ENCODE results near the gene COL6A1. TPM values are rescaled to one million over a fixed set of nuclear protein-coding genes. Genes with fewer than 3 reads are reported as not detected.

The COL6A1 gene
- total and polyA plus RNA-seq, 4 experiments from 2014 or later, result 0.87 to 6.0 (median 5.2) TPM; not detected in 1

DNA sequence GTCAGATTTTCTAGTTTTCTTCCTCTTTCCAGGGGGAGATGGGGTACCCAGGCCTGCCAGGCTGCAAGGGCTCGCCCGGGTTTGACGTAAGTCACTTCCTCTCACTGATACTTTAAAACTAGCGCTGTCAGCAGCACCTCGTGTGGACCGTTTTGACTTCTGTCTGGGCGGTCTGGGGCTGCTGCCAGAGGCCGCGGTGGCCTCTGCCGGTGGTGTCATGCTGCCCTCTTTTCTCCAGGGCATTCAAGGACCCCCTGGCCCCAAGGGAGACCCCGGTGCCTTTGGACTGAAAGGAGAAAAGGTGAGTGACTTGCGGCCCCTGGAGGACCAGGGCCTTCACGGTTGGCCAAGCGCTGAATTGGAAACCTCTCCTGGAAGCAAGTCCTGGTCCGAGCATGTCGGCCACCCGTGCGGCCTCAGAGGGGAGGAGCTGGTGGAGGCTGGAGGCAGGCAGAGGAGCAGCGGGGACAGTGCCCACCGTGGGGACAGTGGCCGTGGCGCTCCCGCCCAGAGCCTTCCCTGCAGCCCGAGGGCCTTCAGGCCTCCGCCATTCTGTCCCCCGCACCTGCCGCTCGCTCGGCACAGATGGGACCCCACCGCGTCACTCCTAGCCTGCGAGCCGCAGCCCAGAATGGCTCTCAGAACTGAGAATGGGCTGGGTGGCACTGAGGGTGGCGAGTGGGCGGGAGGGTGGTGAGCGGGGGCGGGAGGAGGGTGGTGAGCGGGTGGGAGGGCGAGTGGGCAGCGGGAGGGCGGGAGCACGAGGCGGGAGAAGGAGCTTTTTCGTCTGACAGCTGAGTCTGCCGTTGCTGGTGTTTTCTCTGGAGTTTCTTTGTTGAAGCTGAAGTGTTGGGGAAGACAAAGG is 9.4 kb downstream of the COL6A1 start:
- Mint-ChIP-seq H3K27me3 (no peaks in the 10 kb centered on the region), H3K9me3 (no peaks in the 10 kb centered on the region), H3K27ac (no peak overlapping the region), H3K36me3 (no peaks in the 10 kb centered on the region), H3K4me1 (no peaks in the 10 kb centered on the region), H3K4me3 (no peak overlapping the region)
- no peak for DNase-seq
- H3K36me3 ChIP-seq (ENCODE audit: insufficient read depth, low read length), result no peaks in the 10 kb centered on the region
- H3K4me1 ChIP-seq (ENCODE audit: insufficient read depth, low read length), result no peaks in the 10 kb centered on the region
- H3K9me3 ChIP-seq (ENCODE audit: control insufficient read depth in 1 of 2, low read length in 2 of 2), result no peaks in the 10 kb centered on the region
- intact Hi-C loops (cut with micrococcal nuclease), result no loop called here
- CTCF ChIA-PET (ENCODE audit: partially characterized antibody), result no interaction called here
- POLR2A ChIA-PET (ENCODE audit: partially characterized antibody), result no interaction called here
- no peaks in the 10 kb centered on the region for H3K27me3 ChIP-seq (ENCODE audit: insufficient read depth, low read length)
- no peak overlapping the region for H3K4me3 ChIP-seq (ENCODE audit: low read length in 2 of 2)
- no peak overlapping the region for H3K27ac ChIP-seq (ENCODE audit: low read depth, low read length)

GRCh38 chr21:45991606-45992300 is 10.2 kb downstream of the COL6A1 start:
- intact Hi-C loops (cut with micrococcal nuclease), result no loop called here
- H3K36me3 ChIP-seq (ENCODE audit: insufficient read depth, low read length), result no peaks in the 10 kb centered on the region
- Mint-ChIP-seq H3K27me3 (no peaks in the 10 kb centered on the region), H3K4me3 (no peak overlapping the region), H3K4me1 (no peaks in the 10 kb centered on the region), H3K36me3 (no peaks in the 10 kb centered on the region), H3K27ac (no peak overlapping the region), H3K9me3 (no peaks in the 10 kb centered on the region)
- no peak overlapping the region for H3K4me3 ChIP-seq (ENCODE audit: low read length in 2 of 2)
- DNase-seq, result no peak
- CTCF ChIA-PET (ENCODE audit: partially characterized antibody), result no interaction called here
- H3K4me1 ChIP-seq (ENCODE audit: insufficient read depth, low read length), result no peaks in the 10 kb centered on the region
- no peaks in the 10 kb centered on the region for H3K27me3 ChIP-seq (ENCODE audit: insufficient read depth, low read length)
- no peak overlapping the region for H3K27ac ChIP-seq (ENCODE audit: low read depth, low read length)
- POLR2A ChIA-PET (ENCODE audit: partially characterized antibody), result no interaction called here
- H3K9me3 ChIP-seq (ENCODE audit: control insufficient read depth in 1 of 2, low read length in 2 of 2), result no peaks in the 10 kb centered on the region

GRCh38 chr21:45992301-45993209 is 11.0 kb downstream of the COL6A1 start:
- ChIA-PET CTCF (ENCODE audit: partially characterized antibody) (no interaction called here), POLR2A (ENCODE audit: partially characterized antibody) (no interaction called here)
- no peak for DNase-seq
- Mint-ChIP-seq H3K4me3 (no peak overlapping the region), H3K36me3 (no peaks in the 10 kb centered on the region), H3K4me1 (no peaks in the 10 kb centered on the region), H3K27me3 (no peaks in the 10 kb centered on the region), H3K27ac (no peak overlapping the region), H3K9me3 (no peaks in the 10 kb centered on the region)
- intact Hi-C loops (cut with micrococcal nuclease), result no loop called here
- H3K4me3 ChIP-seq (ENCODE audit: low read length in 2 of 2), result no peak overlapping the region
- no peak overlapping the region for H3K27ac ChIP-seq (ENCODE audit: low read depth, low read length)
- no peaks in the 10 kb centered on the region for H3K4me1 ChIP-seq (ENCODE audit: insufficient read depth, low read length)
- no peaks in the 10 kb centered on the region for H3K9me3 ChIP-seq (ENCODE audit: control insufficient read depth in 1 of 2, low read length in 2 of 2)
- no peaks in the 10 kb centered on the region for H3K27me3 ChIP-seq (ENCODE audit: insufficient read depth, low read length)
- no peaks in the 10 kb centered on the region for H3K36me3 ChIP-seq (ENCODE audit: insufficient read depth, low read length)

DNA sequence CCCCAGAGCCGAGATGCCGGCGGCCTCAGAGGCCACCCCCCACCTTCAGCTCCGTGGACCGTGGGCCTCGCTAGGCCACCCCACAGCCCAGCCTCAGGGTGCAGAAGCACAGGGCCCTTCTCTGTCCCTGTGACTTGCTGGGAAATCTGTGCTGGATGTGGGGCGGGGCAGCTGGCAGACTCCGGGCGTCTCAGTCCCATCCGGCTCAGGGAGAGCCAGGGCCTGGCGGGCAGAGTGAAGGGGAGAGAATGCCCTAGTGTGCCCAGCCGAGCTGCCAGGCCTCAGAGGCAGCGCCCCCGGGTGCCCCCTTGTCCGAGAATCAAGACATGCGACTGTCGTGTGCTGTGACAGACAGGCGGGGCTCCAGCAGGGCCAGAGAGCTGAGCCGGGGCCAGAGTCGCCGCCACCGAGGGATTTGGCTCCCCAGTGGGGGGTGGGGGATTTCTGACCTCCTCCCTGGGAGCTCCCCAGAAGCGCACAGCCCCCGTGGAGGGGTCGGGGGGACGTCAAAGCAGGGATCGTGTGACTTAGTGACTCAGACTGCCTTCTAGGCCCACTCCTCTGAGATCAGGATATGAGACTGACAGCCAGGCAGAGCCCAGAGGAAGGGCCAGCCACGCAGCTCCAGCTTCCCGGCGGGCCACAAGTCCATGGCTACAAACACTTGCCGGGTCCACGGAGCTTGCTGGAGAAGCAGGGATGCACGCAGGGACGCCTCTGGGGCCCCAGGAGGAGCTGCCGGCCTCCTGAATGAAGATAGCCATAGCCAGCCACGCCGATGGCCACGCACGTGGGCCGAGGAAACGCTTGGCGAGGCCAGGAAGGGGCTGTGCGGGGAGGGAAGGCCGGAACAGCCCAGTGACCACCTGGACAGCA is 11.9 kb downstream of the COL6A1 start:
- H3K4me1 Mint-ChIP-seq, result no peaks in the 10 kb centered on the region
- POLR2A ChIA-PET (ENCODE audit: partially characterized antibody), result no interaction called here
- Histone ChIP-seq H3K4me1 (ENCODE audit: insufficient read depth, low read length) (no peaks in the 10 kb centered on the region), H3K27me3 (ENCODE audit: insufficient read depth, low read length) (no peaks in the 10 kb centered on the region), H3K36me3 (ENCODE audit: insufficient read depth, low read length) (no peaks in the 10 kb centered on the region), H3K27ac (ENCODE audit: low read depth, low read length) (no peak overlapping the region), H3K9me3 (ENCODE audit: control insufficient read depth in 1 of 2, low read length in 2 of 2) (no peaks in the 10 kb centered on the region), H3K4me3 (ENCODE audit: low read length in 2 of 2) (no peak overlapping the region)
- peak in 1 of 5 donors; percentile 19 for DNase-seq
- no peaks in the 10 kb centered on the region for H3K36me3 Mint-ChIP-seq
- no peak overlapping the region for H3K27ac Mint-ChIP-seq
- no peaks in the 10 kb centered on the region for H3K9me3 Mint-ChIP-seq
- CTCF ChIA-PET (ENCODE audit: partially characterized antibody), result no interaction called here
- intact Hi-C loops (cut with micrococcal nuclease), result no loop called here
- H3K27me3 Mint-ChIP-seq, result no peaks in the 10 kb centered on the region
- no peak overlapping the region for H3K4me3 Mint-ChIP-seq

GRCh38 chr21:45994086-45994661 is 12.6 kb downstream of the COL6A1 start:
- Histone ChIP-seq H3K4me3 (ENCODE audit: low read length in 2 of 2) (no peak overlapping the region), H3K4me1 (ENCODE audit: insufficient read depth, low read length) (no peaks in the 10 kb centered on the region), H3K27ac (ENCODE audit: low read depth, low read length) (no peak overlapping the region), H3K9me3 (ENCODE audit: control insufficient read depth in 1 of 2, low read length in 2 of 2) (no peaks in the 10 kb centered on the region), H3K27me3 (ENCODE audit: insufficient read depth, low read length) (no peaks in the 10 kb centered on the region), H3K36me3 (ENCODE audit: insufficient read depth, low read length) (no peaks in the 10 kb centered on the region)
- Mint-ChIP-seq H3K36me3 (no peaks in the 10 kb centered on the region), H3K4me3 (no peak overlapping the region), H3K27me3 (no peaks in the 10 kb centered on the region), H3K9me3 (no peaks in the 10 kb centered on the region), H3K4me1 (no peaks in the 10 kb centered on the region), H3K27ac (no peak overlapping the region)
- ChIA-PET POLR2A (ENCODE audit: partially characterized antibody) (no interaction called here), CTCF (ENCODE audit: partially characterized antibody) (no interaction called here)
- intact Hi-C loops (cut with micrococcal nuclease), result no loop called here
- DNase-seq, result peak in 1 of 5 donors; percentile 16

DNA sequence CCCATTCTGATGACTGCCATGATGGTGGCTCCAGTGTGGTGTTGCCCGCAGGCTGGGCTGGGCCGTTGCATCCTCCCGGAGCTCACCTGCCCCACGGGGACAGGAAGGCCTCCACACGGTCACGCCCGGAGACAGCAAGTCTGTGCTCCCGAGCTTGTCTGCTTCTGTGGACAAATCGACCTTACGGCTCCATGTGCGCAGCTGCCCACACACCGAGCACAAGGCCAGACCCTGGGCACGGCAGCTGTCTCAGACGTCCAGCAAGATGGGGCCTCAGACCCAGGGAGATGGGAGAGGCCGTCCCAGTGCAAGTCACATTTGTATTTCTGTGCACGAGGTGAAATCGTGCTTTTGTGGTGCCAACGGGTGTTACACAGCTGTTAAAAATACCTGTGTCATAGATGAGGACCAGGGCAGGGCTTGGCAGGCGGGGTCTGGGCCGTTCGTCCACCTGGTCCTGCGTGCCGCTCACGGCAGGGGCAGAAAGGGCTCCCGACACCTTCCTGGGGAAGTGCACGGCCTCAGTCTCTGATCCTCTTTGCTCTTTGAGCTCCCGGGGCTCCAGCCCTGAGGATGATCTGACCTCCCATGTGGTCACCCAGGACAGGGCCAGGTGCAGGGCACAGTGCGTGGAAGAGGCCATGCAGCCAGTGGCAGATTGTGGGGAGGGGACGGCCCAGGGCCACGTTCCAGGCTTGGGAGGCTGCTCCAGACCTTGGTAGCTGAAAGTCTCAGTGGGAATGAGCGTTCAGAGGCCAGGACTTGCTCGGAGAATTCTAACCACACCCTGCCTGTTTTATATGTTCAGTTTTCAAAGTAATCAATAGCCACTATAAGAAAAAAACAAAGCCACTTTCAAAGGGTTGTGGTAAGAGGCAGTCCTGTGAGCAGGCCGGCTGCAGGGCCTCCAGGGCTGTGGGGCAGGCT is 13.5 kb downstream of the COL6A1 start:
- Mint-ChIP-seq H3K4me1 (no peaks in the 10 kb centered on the region), H3K27me3 (no peaks in the 10 kb centered on the region), H3K27ac (no peak overlapping the region), H3K36me3 (no peaks in the 10 kb centered on the region), H3K4me3 (no peak overlapping the region), H3K9me3 (no peaks in the 10 kb centered on the region)
- Histone ChIP-seq H3K9me3 (ENCODE audit: control insufficient read depth in 1 of 2, low read length in 2 of 2) (no peaks in the 10 kb centered on the region), H3K4me1 (ENCODE audit: insufficient read depth, low read length) (no peaks in the 10 kb centered on the region), H3K27ac (ENCODE audit: low read depth, low read length) (no peak overlapping the region), H3K36me3 (ENCODE audit: insufficient read depth, low read length) (no peaks in the 10 kb centered on the region), H3K27me3 (ENCODE audit: insufficient read depth, low read length) (no peaks in the 10 kb centered on the region), H3K4me3 (ENCODE audit: low read length in 2 of 2) (no peak overlapping the region)
- CTCF ChIA-PET (ENCODE audit: partially characterized antibody), result no interaction called here
- POLR2A ChIA-PET (ENCODE audit: partially characterized antibody), result no interaction called here
- intact Hi-C loops (cut with micrococcal nuclease), result no loop called here
- peak in 1 of 5 donors; percentile 23 for DNase-seq
